Kidney (tissue), 14 donors: ENCODE results near the gene ELMOD3. TPM values are rescaled to one million over a fixed set of nuclear protein-coding genes. Genes with fewer than 3 reads are reported as not detected.

ENCODE experiments used
- DNase-seq, 5 donors: peaks; one replicate each; pipeline ENCODE4 v3.0.0-alpha.2; 2013 to 2020
- FAIRE-seq: peaks from 2 replicates; lab custom pipeline; 2012; peaks lifted over from hg19 to GRCh38; lab: Jason Lieb, UNC
- H3K27ac ChIP-seq, 2 donors: one replicate each; pipeline ENCODE4 v1.7.0; 2013; ENCODE audit warnings: low read depth in 2 of 2, low read length in 2 of 2, inconsistent platforms in 1 of 2
- H3K27me3 ChIP-seq: one replicate; pipeline ENCODE4 v1.7.1; 2013; ENCODE audit warnings: low read length, inconsistent platforms; ENCODE audit not compliant: control insufficient read depth, insufficient read depth
- H3K36me3 ChIP-seq, 3 donors: one replicate each; pipeline versions ENCODE4 v1.7.0 to v1.7.1; 2013; ENCODE audit warnings: low read length in 3 of 3, control low read depth in 1 of 3, inconsistent platforms in 1 of 3; ENCODE audit not compliant: insufficient read depth in 3 of 3, control insufficient read depth in 2 of 3
- H3K4me1 ChIP-seq, 3 donors: one replicate each; pipeline versions ENCODE4 v1.7.0 to v1.7.1; 2013; ENCODE audit warnings: low read length in 3 of 3, inconsistent platforms in 1 of 3, low read depth in 1 of 3; ENCODE audit not compliant: control insufficient read depth in 2 of 3, insufficient read depth in 2 of 3
- H3K4me3 ChIP-seq, 3 donors: one replicate each; pipeline versions ENCODE4 v1.7.0 to v1.8.1; 2013; ENCODE audit warnings: low read length in 3 of 3, control low read depth in 1 of 3, inconsistent platforms in 1 of 3
- H3K9ac ChIP-seq, 3 donors: one replicate each; pipeline versions ENCODE4 v1.7.0 to v1.7.1; 2013; ENCODE audit warnings: low read length in 3 of 3, control low read depth in 1 of 3, inconsistent platforms in 1 of 3
- H3K9me3 ChIP-seq, 3 donors: one replicate each; pipeline versions ENCODE4 v1.7.0 to v1.7.1; 2013; ENCODE audit warnings: low read length in 3 of 3, control low read depth in 1 of 3, inconsistent platforms in 1 of 3; ENCODE audit not compliant: control insufficient read depth in 2 of 3, insufficient read depth in 1 of 3
- CTCF ChIP-seq: IDR thresholded peaks from 3 replicates; pipeline ENCODE4 v1.5.1; 2012; ENCODE audit warnings: mild to moderate bottlenecking, moderate library complexity, borderline replicate concordance; ENCODE audit not compliant: insufficient read depth; ENCODE audit errors: extremely low read depth
- intact Hi-C: fragments of 100-400 bp; cut with DNase I; formaldehyde crosslinking; loops from one replicate; pipeline ENCODE4 v1.11.1; 2022
- polyA plus RNA-seq: library from polyadenylated mRNA; stranded (reverse); fragments of 350-450 nt; fragmentation: Illumina TruSeq; extraction: RNeasy Lipid Tissue Mini Kit (QIAGEN cat#74804); gene quantifications from one replicate; pipeline ENCODE4 v1.2.3, GENCODE V29; 2014; ENCODE audit warnings: low read depth, low replicate concordance; ENCODE audit not compliant: insufficient read depth
- total RNA-seq: library from RNA; stranded (reverse); fragmentation: NEBNext Ultra II Directional; extraction: Animal tissue kit (Norgen Biotek cat#: 25700); gene quantifications from one replicate; pipeline ENCODE4 v1.2.1, GENCODE V29; 2021
- donor health status: control.
- donor health status: control.
- donor health status: control.
- donor health status: control.
- donor health status: control.
- donor health status: DM: yes; HTN: yes; CAD: no.
- donor health status: Normal renal cell carcinoma (clear cell type).

The ELMOD3 gene
- total and polyA plus RNA-seq, 2 donors from 2014 or later, result 15.3 to 17.0 TPM

- no peaks in the 10 kb centered on the region for H3K27me3 ChIP-seq
- no peak overlapping the region for H3K4me3 ChIP-seq
- no peak for TF ChIP-seq CTCF
- peaks cover 0 to 20% (median 17%) of the 10 kb centered on the region in 3 donors for H3K4me1 ChIP-seq
- H3K36me3 ChIP-seq, result no peaks in the 10 kb centered on the region
- no peak for FAIRE-seq
- intact Hi-C loops, result no loop called here
- H3K27ac ChIP-seq, result no peak overlapping the region
- no peak overlapping the region for H3K9ac ChIP-seq
- H3K9me3 ChIP-seq, result no peaks in the 10 kb centered on the region
- DNase-seq, result no peak
These were observed 61.5 kb downstream of the ELMOD3 start for GRCh38 chr2:85415980-85416650.

- peak within 1 kb of the TSS; percentile 66 to 92 (median 82) for H3K9ac ChIP-seq
- H3K9me3 ChIP-seq, result no peaks in the 10 kb centered on the region
- DNase-seq, result peak; percentile 89 to 95 (median 92)
- intact Hi-C loops, result no loop called here
- FAIRE-seq, result no peak
- no peak for TF ChIP-seq CTCF
- H3K27me3 ChIP-seq, result no peaks in the 10 kb centered on the region
- peaks cover 0 to 22% (median 20%) of the 10 kb centered on the region in 3 donors for H3K4me1 ChIP-seq
- H3K27ac ChIP-seq, result peak within 1 kb of the TSS; percentile 95 to 97
- no peaks in the 10 kb centered on the region for H3K36me3 ChIP-seq
- peak within 1 kb of the TSS; percentile 58 to 88 (median 86) for H3K4me3 ChIP-seq
These were observed 63.8 kb downstream of the ELMOD3 start, which contains the start of gene SH2D6 for GRCh38 chr2:85418132-85419008. SH2D6 (plus strand) TSS chr2:85418714; CDS start chr2:85429466, 10,752 bp downstream.

GRCh38 chr2:85419009-85419675 lies 64.6 kb downstream of the ELMOD3 start:
- DNase-seq (no peak), FAIRE-seq (no peak)
- peaks cover 0 to 22% (median 18%) of the 10 kb centered on the region in 3 donors for H3K4me1 ChIP-seq
- intact Hi-C loops, result no loop called here
- H3K9me3 ChIP-seq, result no peaks in the 10 kb centered on the region
- H3K27me3 ChIP-seq, result no peaks in the 10 kb centered on the region
- peak overlapping the region; percentile 95 to 97 for H3K27ac ChIP-seq
- H3K4me3 ChIP-seq, result peak overlapping the region; percentile 58 to 88 (median 86)
- H3K36me3 ChIP-seq, result no peaks in the 10 kb centered on the region
- H3K9ac ChIP-seq, result peak overlapping the region; percentile 66 to 82 (median 74)
- no peak for TF ChIP-seq CTCF
